H9 (cell line): ENCODE measurements around the gene LRRC14B. TPM values are rescaled to one million over a fixed set of nuclear protein-coding genes. Genes with fewer than 3 reads are reported as not detected.
"Not testable (repeated sequence)": the region's sequence is repeated elsewhere in the genome, so short reads cannot be mapped to it uniquely, and the experiment has no call there.

Experiments used
- DNase-seq: peaks from one replicate; pipeline ENCODE4 v3.0.0-alpha.2; 2017
- H2AFZ ChIP-seq: one replicate; pipeline ENCODE4 v1.6.1; 2013; ENCODE audit warnings: mild to moderate bottlenecking, low read length, control low read depth, moderate library complexity
- H2AK5ac ChIP-seq: 2 replicates; pipeline ENCODE4 v1.6.1; 2013; ENCODE audit warnings: low read length, control low read depth, mixed read lengths; ENCODE audit not compliant: insufficient read length
- H2BK120ac ChIP-seq: one replicate; pipeline ENCODE4 v1.6.1; 2013; ENCODE audit warnings: low read depth, mild to moderate bottlenecking, low read length, control low read depth, inconsistent platforms; ENCODE audit not compliant: poor library complexity, severe bottlenecking
- H2BK12ac ChIP-seq: 2 replicates; pipeline ENCODE4 v1.6.1; 2013; ENCODE audit warnings: low read length, control low read depth, mixed read lengths, low read depth; ENCODE audit not compliant: insufficient read length
- H2BK15ac ChIP-seq: 2 replicates; pipeline ENCODE4 v1.6.1; 2013; ENCODE audit warnings: low read depth, low read length, control low read depth
- H2BK20ac ChIP-seq: one replicate; pipeline ENCODE4 v1.6.1; 2013; ENCODE audit warnings: low read depth, mild to moderate bottlenecking, low read length, control low read depth, inconsistent platforms; ENCODE audit not compliant: poor library complexity, severe bottlenecking
- H2BK5ac ChIP-seq: 2 replicates; pipeline ENCODE4 v1.6.1; 2013; ENCODE audit warnings: low read length, control low read depth, mixed read lengths; ENCODE audit not compliant: insufficient read length
- H3K14ac ChIP-seq: 2 replicates; pipeline ENCODE4 v1.6.1; 2013; ENCODE audit warnings: low read length, control low read depth; ENCODE audit not compliant: insufficient read depth
- H3K18ac ChIP-seq: 2 replicates; pipeline ENCODE4 v1.6.1; 2013; ENCODE audit warnings: low read depth, mild to moderate bottlenecking, mixed read lengths, low read length, control low read depth; ENCODE audit not compliant: insufficient read length
- H3K23ac ChIP-seq: 2 replicates; pipeline ENCODE4 v1.6.1; 2013; ENCODE audit warnings: low read length, control low read depth, mixed read lengths, low read depth; ENCODE audit not compliant: insufficient read length
- H3K23me2 ChIP-seq: 2 replicates; pipeline ENCODE4 v1.6.1; 2013; ENCODE audit warnings: low read depth, mild to moderate bottlenecking, mixed read lengths, low read length, control low read depth; ENCODE audit not compliant: insufficient read length, poor library complexity, severe bottlenecking
- H3K27ac ChIP-seq: 2 replicates; pipeline ENCODE4 v1.5.1; 2013; ENCODE audit warnings: low read length, control low read depth, mixed read lengths, low read depth; ENCODE audit not compliant: insufficient read length
- H3K27me3 ChIP-seq: 2 replicates; pipeline ENCODE4 v1.6.1; 2013; ENCODE audit warnings: low read length, control low read depth, inconsistent platforms; ENCODE audit not compliant: insufficient read depth
- H3K4ac ChIP-seq: 2 replicates; pipeline ENCODE4 v1.6.1; 2013; ENCODE audit warnings: low read depth, mild to moderate bottlenecking, control low read depth, inconsistent platforms, low read length, moderate library complexity
- H3K4me1 ChIP-seq: 2 replicates; pipeline ENCODE4 v1.6.1; 2013; ENCODE audit warnings: low read length, control low read depth, inconsistent platforms; ENCODE audit not compliant: insufficient read depth
- H3K4me2 ChIP-seq: 2 replicates; pipeline ENCODE4 v1.6.1; 2013; ENCODE audit warnings: low read length, control low read depth, mixed read lengths; ENCODE audit not compliant: insufficient read length, insufficient read depth
- H3K56ac ChIP-seq: 2 replicates; pipeline ENCODE4 v1.6.1; 2013; ENCODE audit warnings: low read depth, mild to moderate bottlenecking, mixed read lengths, low read length, control low read depth; ENCODE audit not compliant: insufficient read length
- H3K79me1 ChIP-seq: 2 replicates; pipeline ENCODE4 v1.6.1; 2013; ENCODE audit warnings: low read depth, mild to moderate bottlenecking, moderate library complexity, low read length, control low read depth, inconsistent platforms; ENCODE audit not compliant: insufficient read depth, poor library complexity, severe bottlenecking
- H3K79me2 ChIP-seq: 2 replicates; pipeline ENCODE4 v1.6.1; 2013; ENCODE audit warnings: low read length, control low read depth, inconsistent platforms; ENCODE audit not compliant: insufficient read depth
- H3K9ac ChIP-seq: 2 replicates; pipeline ENCODE4 v1.6.1; 2013; ENCODE audit warnings: low read length, control low read depth, mixed read lengths; ENCODE audit not compliant: insufficient read length; ENCODE audit errors: extremely low read depth
- H3K9me3 ChIP-seq: one replicate; pipeline ENCODE4 v1.6.1; 2013; ENCODE audit warnings: low read depth, low read length, inconsistent platforms; ENCODE audit not compliant: control insufficient read depth
- H3T11ph ChIP-seq: one replicate; pipeline ENCODE4 v1.6.1; 2013; ENCODE audit warnings: mild to moderate bottlenecking, low read length, control low read depth, inconsistent platforms
- H4K20me1 ChIP-seq: one replicate; pipeline ENCODE4 v1.6.1; 2013; ENCODE audit not compliant: control insufficient read depth, insufficient read length, insufficient read depth
- H4K5ac ChIP-seq: 2 replicates; pipeline ENCODE4 v1.6.1; 2013; ENCODE audit warnings: low read depth, mild to moderate bottlenecking, mixed read lengths, low read length, control low read depth; ENCODE audit not compliant: insufficient read length
- H4K8ac ChIP-seq: replicated peaks from 2 replicates; pipeline ENCODE4 v1.6.1; 2013; ENCODE audit warnings: low read length, control low read depth, mixed read lengths, low read depth; ENCODE audit not compliant: insufficient read length
- H4K91ac ChIP-seq: 2 replicates; pipeline ENCODE4 v1.6.1; 2013; ENCODE audit warnings: low read depth, mild to moderate bottlenecking, moderate library complexity, mixed read lengths, low read length, control low read depth; ENCODE audit not compliant: insufficient read length
- H3K27ac Mint-ChIP-seq, 3 experiments: 2 replicates in 2 of 3; 3 replicates in 1 of 3; pipeline ENCODE4 v1.8.0; 2020 to 2021; ENCODE audit warnings: mixed read lengths in 3 of 3, mild to moderate bottlenecking in 1 of 3, moderate library complexity in 1 of 3
- H3K27me3 Mint-ChIP-seq: 2 replicates; pipeline ENCODE4 v1.8.0; 2021; ENCODE audit warnings: low read depth, mild to moderate bottlenecking, moderate library complexity, mixed read lengths
- H3K36me3 Mint-ChIP-seq, 3 experiments: 2 replicates in 2 of 3; 3 replicates in 1 of 3; pipeline ENCODE4 v1.8.0; 2020 to 2021; ENCODE audit warnings: low read depth in 3 of 3, mixed read lengths in 3 of 3; ENCODE audit not compliant: insufficient read depth in 1 of 3
- H3K4me1 Mint-ChIP-seq, 2 experiments: 2 replicates each; pipeline ENCODE4 v1.8.0; 2020; ENCODE audit warnings: mixed read lengths in 2 of 2
- H3K4me3 Mint-ChIP-seq, 2 experiments: 2 replicates in 1 of 2; 3 replicates in 1 of 2; pipeline ENCODE4 v1.8.0; 2020 to 2021; ENCODE audit warnings: mild to moderate bottlenecking in 2 of 2, mixed read lengths in 2 of 2, moderate library complexity in 1 of 2
- H3K9me3 Mint-ChIP-seq, 2 experiments: 2 replicates in 1 of 2; 3 replicates in 1 of 2; pipeline ENCODE4 v1.8.0; 2020; ENCODE audit warnings: mild to moderate bottlenecking in 2 of 2, mixed read lengths in 2 of 2, moderate library complexity in 1 of 2
- WGBS: extraction: QIAGEN DNeasy Blood & Tissue Kit; methylation state at CpG from one replicate; pipeline ENCODE4 v1.1.7; 2013; ENCODE audit warnings: missing lambda C conversion rate, low lambda C conversion rate, mixed read lengths; ENCODE audit not compliant: insufficient read length; ENCODE audit errors: extremely low coverage; 5-methylcytosine and 5-hydroxymethylcytosine counted together
- total RNA-seq: library from RNA; stranded (reverse); gene quantifications from 2 replicates; pipeline ENCODE4 v1.2.1, GENCODE V29; 2021

LRRC14B gene
- total RNA-seq, 1 experiment from 2014 or later: not detected

DNA sequence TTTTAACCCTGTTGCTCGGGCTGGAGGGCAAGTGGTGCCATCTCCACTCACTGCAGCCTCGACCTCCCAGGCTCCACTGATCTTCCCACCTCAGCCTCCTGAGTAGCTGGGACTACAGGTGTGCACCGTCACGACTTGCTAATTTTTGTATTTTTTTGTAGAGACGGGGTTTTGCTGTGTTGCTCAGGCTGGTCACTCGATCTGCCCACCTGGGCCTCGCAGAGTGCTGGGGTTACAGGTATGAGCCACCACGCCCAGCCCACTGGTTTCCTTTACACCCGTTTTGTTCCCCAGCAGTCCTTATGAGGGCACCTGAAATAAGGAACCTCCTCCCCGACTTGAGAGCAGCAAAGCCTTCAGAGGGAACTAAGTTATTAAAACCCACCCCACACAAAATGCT is 24.8 kb downstream of the LRRC14B start:
- H3K27ac ChIP-seq, H2BK15ac ChIP-seq, H4K91ac ChIP-seq, H4K5ac ChIP-seq, H3K9me3 ChIP-seq, H3K4ac ChIP-seq, H3K4me3 Mint-ChIP-seq, H3K27me3 ChIP-seq, H3K14ac ChIP-seq, H3T11ph ChIP-seq, H2BK20ac ChIP-seq, H3K79me2 ChIP-seq, H2BK120ac ChIP-seq, H3K9me3 Mint-ChIP-seq, H3K27me3 Mint-ChIP-seq, H3K23me2 ChIP-seq, H3K27ac Mint-ChIP-seq, H3K23ac ChIP-seq, DNase-seq, H2BK5ac ChIP-seq, H2AK5ac ChIP-seq, H2BK12ac ChIP-seq, H4K20me1 ChIP-seq, H3K79me1 ChIP-seq, H3K4me2 ChIP-seq, H3K4me1 ChIP-seq, H3K9ac ChIP-seq, H3K18ac ChIP-seq, H2AFZ ChIP-seq, H4K8ac ChIP-seq, H3K56ac ChIP-seq: not testable (repeated sequence)
- no CpG with 5 or more reads among the region's 10 CpGs for WGBS
- H3K36me3 Mint-ChIP-seq: peaks cover 16 to 32% (median 25%) of the 10 kb centered on the region in 3 experiments; a peak in 6 of 7 replicates
- peaks cover 24% of the 10 kb centered on the region in 2 experiments for H3K4me1 Mint-ChIP-seq
